Epithelial cell of esophagus (primary cell): Measurements from ENCODE around the gene OVCA2.

ENCODE experiments used
- DNase-seq: peaks from one replicate; pipeline ENCODE4 v3.0.0; 2010; ENCODE audit warnings: low read depth
- H3K4me3 ChIP-seq: 2 replicates; pipeline ENCODE4 v1.5.1; 2011; ENCODE audit warnings: mild to moderate bottlenecking, low read length, control low read depth
- CTCF ChIP-seq: IDR thresholded peaks from 2 replicates; pipeline ENCODE4 v1.5.1; 2011; ENCODE audit warnings: low read depth, mild to moderate bottlenecking, low read length, control low read depth, inconsistent platforms; ENCODE audit not compliant: insufficient read depth; ENCODE audit errors: missing control alignments

The OVCA2 gene

GRCh38 chr17:2055292-2056205 is 13.7 kb downstream of the OVCA2 start:
- no peak for DNase-seq
- no peak for TF ChIP-seq CTCF
- H3K4me3 ChIP-seq = peak overlapping the region; percentile 25

- no peak overlapping the region for H3K4me3 ChIP-seq
- no peak for DNase-seq
- no peak for TF ChIP-seq CTCF
Measured at GRCh38 chr17:2056206-2057174, 14.7 kb downstream of the OVCA2 start.

GRCh38 chr17:2057175-2057759 is 15.4 kb downstream of the OVCA2 start:
- DNase-seq = no peak
- no peak overlapping the region for H3K4me3 ChIP-seq
- TF ChIP-seq CTCF = no peak

- DNase-seq = no peak
- no peak for TF ChIP-seq CTCF
- H3K4me3 ChIP-seq = no peak overlapping the region
Measured at GRCh38 chr17:2057760-2058585, 16.2 kb downstream of the OVCA2 start.

- peak; percentile 70 for DNase-seq
- H3K4me3 ChIP-seq = no peak overlapping the region
- peak; percentile 56 for TF ChIP-seq CTCF
Measured at GRCh38 chr17:2058586-2059546, 17.0 kb downstream of the OVCA2 start.
